Left lobe of liver (tissue), 2 donors: ENCODE results near the gene CCDC116. TPM values are rescaled to one million over a fixed set of nuclear protein-coding genes. Genes with fewer than 3 reads are reported as not detected.
A peak's percentile ranks its signal among the peaks of the same experiment; 100 is the strongest.
"Not testable (repeated sequence)": the region's sequence is repeated elsewhere in the genome, so short reads cannot be mapped to it uniquely, and the experiment has no call there.

Experiments used
- ATAC-seq: fragments of 200-7000 bp; cut with Tn5 transposase; one replicate; pipeline ENCODE4 v1.9.1; 2020; ENCODE audit warnings: mild to moderate bottlenecking, moderate library complexity
- DNase-seq: peaks from one replicate; pipeline ENCODE4 v3.0.0-alpha.2; 2020; ENCODE audit warnings: low spot score
- total RNA-seq: library from RNA; stranded (reverse); gene quantifications from one replicate; pipeline ENCODE4 v1.2.1, GENCODE V29; 2021
- donor health status: DM: no; HTN: no; CAD: no; lungs with moderate emphysema.
- donor health status: DM: no; HTN: yes; CAD: no.

CCDC116 gene
- total RNA-seq, 1 donor from 2014 or later: 0.45 TPM

DNA sequence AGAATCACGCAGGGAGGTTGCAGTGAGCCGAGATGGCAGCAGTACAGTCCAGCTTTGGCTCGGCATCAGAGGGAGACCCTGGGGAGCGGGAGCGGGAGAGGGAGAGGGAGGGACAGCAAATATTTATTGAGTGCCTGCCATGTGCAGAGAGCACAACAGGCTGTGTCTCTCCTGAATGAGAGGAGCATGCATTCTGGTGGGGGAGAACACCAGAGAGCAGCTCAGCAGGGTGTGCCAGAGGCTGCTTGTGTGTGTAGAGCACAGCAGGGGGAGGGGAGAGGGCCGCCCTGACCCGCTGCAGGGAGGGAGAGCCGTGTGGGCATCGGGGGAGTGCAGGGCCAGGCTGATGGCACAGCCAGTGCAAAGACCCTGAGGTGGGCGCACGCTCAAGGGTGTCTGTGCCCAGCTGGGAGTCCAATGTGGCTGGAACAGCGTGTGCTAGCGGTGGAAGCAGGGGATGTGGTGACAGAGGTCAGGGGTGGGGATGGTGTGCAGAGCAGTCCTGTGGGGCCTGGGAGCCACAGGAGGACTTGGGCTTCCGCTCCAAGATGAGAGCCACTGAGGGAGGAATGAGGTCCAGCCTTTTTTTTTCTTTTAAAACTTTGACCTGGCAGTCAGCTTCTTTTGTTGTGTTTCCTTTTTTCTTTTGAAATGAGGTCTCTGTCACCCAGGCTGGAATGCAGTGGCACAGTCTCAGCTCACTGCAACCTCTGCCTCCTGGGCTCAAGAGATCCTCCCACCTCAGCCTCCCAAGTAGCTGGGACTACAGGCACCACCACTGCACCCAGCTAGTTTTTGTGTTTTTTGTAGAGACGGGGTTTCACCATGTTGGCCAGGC is 45.3 kb downstream of the CCDC116 start:
- no peak for DNase-seq
- ATAC-seq: peak; percentile 83

DNA sequence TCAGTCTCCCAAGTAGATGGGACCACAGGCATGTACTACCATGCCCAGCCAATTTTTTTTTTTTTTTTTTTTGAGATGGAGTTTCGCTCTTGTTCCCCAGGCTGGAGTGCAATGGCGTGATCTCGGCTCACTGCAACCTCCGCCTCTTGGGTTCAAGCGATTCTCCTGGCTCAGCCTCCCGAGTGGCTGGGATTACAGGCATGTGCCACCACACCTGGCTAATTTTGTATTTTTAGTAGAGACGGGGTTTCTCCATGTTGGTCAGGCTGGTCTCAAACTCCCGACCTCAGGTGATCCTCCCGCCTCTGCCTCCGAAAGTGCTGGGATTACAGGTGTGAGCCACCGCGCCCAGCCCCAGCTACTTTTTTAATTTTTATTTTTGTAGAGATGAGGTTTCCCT is 46.3 kb downstream of the CCDC116 start:
- not testable (repeated sequence) for DNase-seq, ATAC-seq

DNA sequence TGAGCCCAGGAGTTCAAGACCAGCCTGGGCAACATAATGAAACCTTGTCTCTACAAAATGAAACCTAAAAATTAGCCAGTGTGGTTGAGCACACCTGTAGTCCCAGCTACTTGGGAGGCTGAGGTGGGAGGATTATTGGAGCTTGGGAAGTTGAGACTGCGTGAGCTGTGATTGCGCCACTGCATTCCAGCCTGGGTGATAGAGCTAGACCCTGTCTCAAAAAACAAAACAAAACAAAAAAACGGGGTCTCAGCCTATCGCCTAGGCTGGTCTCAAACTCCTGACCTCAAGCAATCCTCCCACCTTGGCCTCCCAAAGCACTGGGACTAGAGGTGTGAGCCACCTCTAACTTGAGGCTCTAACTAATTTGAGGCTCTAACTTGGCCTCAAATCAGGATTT is 46.8 kb downstream of the CCDC116 start:
- ATAC-seq (no peak), DNase-seq (no peak)

- ATAC-seq: no peak
- no peak for DNase-seq
Measured at GRCh38 chr22:21680830-21681565, 48.4 kb downstream of the CCDC116 start.

DNA sequence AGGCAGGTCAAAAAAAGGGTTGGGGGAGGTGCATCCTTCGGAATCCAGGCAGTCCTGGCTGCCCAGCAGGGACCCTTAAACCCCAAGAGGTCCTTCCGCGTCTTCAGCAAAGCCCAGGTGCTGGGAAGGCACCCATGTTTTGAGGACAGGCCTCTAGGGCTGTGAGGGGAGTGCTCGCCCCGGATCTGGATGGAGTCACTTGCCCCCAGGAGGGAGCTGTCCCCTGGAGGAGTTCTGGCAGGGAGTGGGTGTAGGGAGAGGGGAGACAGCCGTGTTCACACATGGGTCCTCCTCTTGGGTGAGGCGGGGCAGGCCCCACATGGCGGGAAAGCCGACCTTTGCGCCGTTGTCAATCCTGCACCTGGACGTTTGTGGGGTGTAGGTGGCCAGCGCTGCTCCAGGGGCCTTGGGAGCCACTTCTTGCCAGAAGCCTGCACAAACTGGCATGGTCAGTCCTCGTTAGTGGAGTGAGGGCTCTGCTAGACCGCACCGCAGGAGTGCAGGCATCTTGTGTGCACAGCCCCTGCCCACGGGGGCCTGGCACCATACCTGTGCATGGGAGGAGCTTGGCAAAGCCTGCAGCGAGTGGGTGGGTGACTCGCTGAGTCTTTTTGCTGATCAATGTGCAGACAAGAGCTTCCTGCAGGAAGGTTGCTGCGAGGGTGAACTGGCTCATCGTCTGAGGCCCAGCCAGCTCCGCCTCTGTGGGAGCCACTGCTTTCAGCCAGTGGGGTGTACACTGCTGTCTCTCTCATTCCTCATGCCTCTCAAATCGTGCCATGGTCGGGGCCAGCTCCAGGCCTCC is 49.2 kb downstream of the CCDC116 start:
- no peak for ATAC-seq
- no peak for DNase-seq

DNA sequence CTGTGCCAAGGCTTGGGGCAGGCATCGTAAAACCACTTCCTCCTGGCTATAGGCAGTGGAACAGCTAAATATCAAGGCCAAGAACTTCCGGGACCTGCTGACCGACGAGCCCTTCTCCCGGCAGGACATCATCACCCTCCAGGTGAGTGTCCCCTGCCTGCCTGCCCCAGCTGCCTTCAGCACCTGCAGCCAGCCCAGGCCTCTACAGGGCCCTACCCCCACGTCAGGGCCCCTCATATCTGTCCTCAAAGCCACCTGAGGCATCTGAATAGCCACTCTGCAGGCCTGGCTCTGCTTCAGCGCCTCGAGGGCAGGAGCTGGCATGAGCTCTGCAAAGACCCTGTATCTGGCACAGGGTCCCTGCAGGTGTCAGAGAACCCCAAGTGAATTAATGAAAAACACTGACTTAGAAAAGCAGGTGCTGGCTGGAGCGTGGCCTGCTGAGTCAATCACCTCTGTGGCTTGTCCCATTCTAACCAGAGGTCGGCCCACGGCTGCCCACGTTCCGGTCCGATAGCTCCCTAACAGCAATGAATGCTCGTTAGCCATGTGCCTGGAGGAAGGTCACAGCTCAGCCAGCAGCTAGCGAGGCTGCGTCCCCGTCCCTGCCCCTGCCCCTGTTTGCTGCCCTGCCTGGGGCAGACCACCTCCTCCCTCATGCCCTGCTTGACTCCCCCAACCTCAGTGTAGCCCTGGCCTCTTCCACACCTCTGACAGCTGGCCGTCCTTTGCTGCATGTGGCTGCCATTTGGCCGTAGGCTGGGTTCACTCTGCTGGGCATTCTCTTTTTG is 50.0 kb downstream of the CCDC116 start:
- DNase-seq (no peak), ATAC-seq (no peak)

GRCh38 chr22:21683401-21683811 is 50.8 kb downstream of the CCDC116 start:
- ATAC-seq (no peak), DNase-seq (no peak)

- DNase-seq (no peak), ATAC-seq (no peak)
Measured at GRCh38 chr22:21684492-21685163, 52.1 kb downstream of the CCDC116 start.

- no peak for DNase-seq
- ATAC-seq: no peak
Measured at GRCh38 chr22:21685164-21685513, 52.6 kb downstream of the CCDC116 start.

DNA sequence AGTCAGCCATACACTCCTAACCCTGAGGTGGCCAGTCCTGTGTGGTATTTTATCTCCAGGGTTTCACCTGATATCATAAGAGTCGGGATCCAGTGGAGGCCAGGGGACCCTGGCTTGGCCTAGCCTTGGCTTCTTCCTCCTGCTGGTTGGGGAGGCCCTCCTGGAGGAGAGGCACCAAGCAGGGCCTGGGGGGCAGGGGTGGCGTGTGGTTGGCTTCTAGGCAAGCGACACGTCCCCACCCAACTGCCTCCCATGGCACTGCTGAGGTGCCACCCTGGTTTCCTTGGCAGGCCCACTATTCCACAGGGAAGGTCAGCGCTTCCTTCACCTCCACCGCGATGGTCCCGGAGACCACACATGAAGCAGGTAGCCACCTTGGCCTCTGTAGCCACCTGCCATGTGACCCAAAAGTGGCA is 53.6 kb downstream of the CCDC116 start:
- no peak for DNase-seq
- ATAC-seq: no peak

Other genes starting within 250 kb of the CCDC116 start
- 0.08 TPM for gene RIMBP3B, start 249.0 kb upstream of the CCDC116 start, total RNA-seq
- gene HIC2, start 215.4 kb upstream of the CCDC116 start, total RNA-seq: 2.1 TPM
- 0.78 TPM for gene TMEM191C, start 165.4 kb upstream of the CCDC116 start, total RNA-seq
- gene RIMBP3C, start 81.3 kb upstream of the CCDC116 start, total RNA-seq: 0.05 TPM
- 16.5 TPM for gene UBE2L3, start 65.0 kb upstream of the CCDC116 start, total RNA-seq
- gene YDJC, start 2.7 kb upstream of the CCDC116 start, total RNA-seq: 10.0 TPM
- 99.1 TPM for gene SDF2L1, start 9.5 kb downstream of the CCDC116 start, total RNA-seq
- 18.1 TPM for gene PPIL2, start 33.3 kb downstream of the CCDC116 start, total RNA-seq
- gene YPEL1, start 103.0 kb downstream of the CCDC116 start, total RNA-seq: 2.4 TPM
- 54.3 TPM for gene MAPK1, start 234.9 kb downstream of the CCDC116 start, total RNA-seq